Hepatic stellate cell (primary cell): ENCODE data around the gene TRMU.

ENCODE experiments used
- DNase-seq: peaks from one replicate; pipeline ENCODE4 v3.0.0; 2011; ENCODE audit warnings: low spot score

The TRMU gene

GRCh38 chr22:46335201-46336118 lies at the start of gene TRMU:
Gene TRMU, plus strand, starts transcription at chr22:46335714. Its CDS starts 51 bp downstream, at chr22:46335765.
- DNase-seq, result peak; percentile 96

- no peak for DNase-seq
These were observed 49.5 kb upstream of the TRMU start for GRCh38 chr22:46286006-46286405.

GRCh38 chr22:46286941-46287872 lies 48.3 kb upstream of the TRMU start:
- no peak for DNase-seq

- DNase-seq, result no peak
These were observed 47.4 kb upstream of the TRMU start for GRCh38 chr22:46287873-46288751.

GRCh38 chr22:46288846-46289243 lies 46.7 kb upstream of the TRMU start:
- no peak for DNase-seq

GRCh38 chr22:46289244-46289891 lies 46.1 kb upstream of the TRMU start:
- DNase-seq, result no peak

GRCh38 chr22:46290121-46290842 lies 45.2 kb upstream of the TRMU start:
- DNase-seq, result no peak

- DNase-seq, result no peak
These were observed 44.4 kb upstream of the TRMU start for GRCh38 chr22:46290843-46291785.

GRCh38 chr22:46292173-46292572 lies 43.3 kb upstream of the TRMU start:
- DNase-seq, result no peak

- no peak for DNase-seq
These were observed 42.8 kb upstream of the TRMU start for GRCh38 chr22:46292732-46293131.

- DNase-seq, result no peak
These were observed 41.8 kb upstream of the TRMU start for GRCh38 chr22:46293577-46294260.

GRCh38 chr22:46294784-46295183 lies 40.7 kb upstream of the TRMU start:
- no peak for DNase-seq

- no peak for DNase-seq
These were observed 40.1 kb upstream of the TRMU start for GRCh38 chr22:46295277-46295971.

- peak; percentile 100 for DNase-seq
These were observed 39.0 kb upstream of the TRMU start, which contains the start of gene GTSE1 for GRCh38 chr22:46296257-46297150. Gene GTSE1, plus strand, starts transcription at chr22:46296870. Its CDS starts 531 bp downstream, at chr22:46297401.

GRCh38 chr22:46297151-46297812 lies 38.2 kb upstream of the TRMU start:
- DNase-seq, result peak; percentile 40

GRCh38 chr22:46299101-46299500 lies 36.4 kb upstream of the TRMU start:
- no peak for DNase-seq
